Left forelimb (tissue), 1 donor: Measurements from ENCODE around the gene BOK.
"Not testable (repeated sequence)": the region's sequence is repeated elsewhere in the genome, so short reads cannot be mapped to it uniquely, and the experiment has no call there.

ENCODE experiments used
- DNase-seq: peaks from one replicate; pipeline ENCODE4 v3.0.0-alpha.2; 2018; ENCODE audit warnings: low spot score

BOK gene

GRCh38 chr2:241555711-241556110 is 2.8 kb upstream of the BOK start:
- DNase-seq = no peak

GRCh38 chr2:241556746-241557145 is 1.8 kb upstream of the BOK start:
- no peak for DNase-seq

- DNase-seq = no peak
These were observed 997 bp downstream of the BOK start for GRCh38 chr2:241559323-241560161.

GRCh38 chr2:241560162-241560882 is 1.8 kb downstream of the BOK start:
- DNase-seq = no peak

GRCh38 chr2:241560883-241561474 is 2.4 kb downstream of the BOK start:
- no peak for DNase-seq

- DNase-seq = no peak
These were observed 3.3 kb downstream of the BOK start for GRCh38 chr2:241561832-241562231.

- no peak for DNase-seq
These were observed 3.8 kb downstream of the BOK start for GRCh38 chr2:241562269-241562891.

GRCh38 chr2:241563031-241563507 is 4.5 kb downstream of the BOK start:
- no peak for DNase-seq

GRCh38 chr2:241563571-241563980 is 5.0 kb downstream of the BOK start:
- DNase-seq = no peak

- DNase-seq = no peak
These were observed 5.5 kb downstream of the BOK start for GRCh38 chr2:241563981-241564595.

- no peak for DNase-seq
These were observed 6.3 kb downstream of the BOK start for GRCh38 chr2:241564596-241565410.

GRCh38 chr2:241565411-241565810 is 6.9 kb downstream of the BOK start:
- DNase-seq = no peak

- not testable (repeated sequence) for DNase-seq
These were observed 7.5 kb downstream of the BOK start for GRCh38 chr2:241566021-241566420.

GRCh38 chr2:241566468-241566867 is 7.9 kb downstream of the BOK start:
- no peak for DNase-seq

GRCh38 chr2:241567266-241567665 is 8.7 kb downstream of the BOK start:
- DNase-seq = not testable (repeated sequence)

- DNase-seq = no peak
These were observed 9.2 kb downstream of the BOK start for GRCh38 chr2:241567776-241568175.

- no peak for DNase-seq
These were observed 10.2 kb downstream of the BOK start for GRCh38 chr2:241568726-241569125.

- DNase-seq = no peak
These were observed 11.3 kb downstream of the BOK start for GRCh38 chr2:241569831-241570281.

- DNase-seq = no peak
These were observed 12.5 kb downstream of the BOK start for GRCh38 chr2:241570961-241571581.

- DNase-seq = no peak
These were observed 13.5 kb downstream of the BOK start for GRCh38 chr2:241571821-241572620.
